Loucy (cell line): ENCODE results near the gene KCNIP2.

Experiments used
- EZH2phosphoT487 ChIP-seq: fragments of 200-600 bp; IDR thresholded peaks from 2 replicates; pipeline ENCODE4 v1.6.1; 2018; ENCODE audit warnings: antibody characterized with exemption, mild to moderate bottlenecking, moderate library complexity, borderline replicate concordance
- TF ChIP-seq, protein P1 (sequence below): fragments of 200-600 bp; sonication (generic); conservative IDR thresholded peaks from 2 replicates; pipeline ENCODE4 v1.5.1; 2014; ENCODE audit warnings: mild to moderate bottlenecking, antibody characterized with exemption, low read length

GRCh38 chr10:101793526-101793925, 50.1 kb downstream of the KCNIP2 start:
- TF ChIP-seq, protein P1, sequence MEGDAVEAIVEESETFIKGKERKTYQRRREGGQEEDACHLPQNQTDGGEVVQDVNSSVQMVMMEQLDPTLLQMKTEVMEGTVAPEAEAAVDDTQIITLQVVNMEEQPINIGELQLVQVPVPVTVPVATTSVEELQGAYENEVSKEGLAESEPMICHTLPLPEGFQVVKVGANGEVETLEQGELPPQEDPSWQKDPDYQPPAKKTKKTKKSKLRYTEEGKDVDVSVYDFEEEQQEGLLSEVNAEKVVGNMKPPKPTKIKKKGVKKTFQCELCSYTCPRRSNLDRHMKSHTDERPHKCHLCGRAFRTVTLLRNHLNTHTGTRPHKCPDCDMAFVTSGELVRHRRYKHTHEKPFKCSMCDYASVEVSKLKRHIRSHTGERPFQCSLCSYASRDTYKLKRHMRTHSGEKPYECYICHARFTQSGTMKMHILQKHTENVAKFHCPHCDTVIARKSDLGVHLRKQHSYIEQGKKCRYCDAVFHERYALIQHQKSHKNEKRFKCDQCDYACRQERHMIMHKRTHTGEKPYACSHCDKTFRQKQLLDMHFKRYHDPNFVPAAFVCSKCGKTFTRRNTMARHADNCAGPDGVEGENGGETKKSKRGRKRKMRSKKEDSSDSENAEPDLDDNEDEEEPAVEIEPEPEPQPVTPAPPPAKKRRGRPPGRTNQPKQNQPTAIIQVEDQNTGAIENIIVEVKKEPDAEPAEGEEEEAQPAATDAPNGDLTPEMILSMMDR: no peak
- TF ChIP-seq EZH2phosphoT487: no peak
